NCI-H2029 treated with DMSO at 0.1 percent for 48 hours (cell line): ENCODE data around the gene CDK5RAP3.
"Not testable (repeated sequence)": the region's sequence is repeated elsewhere in the genome, so short reads cannot be mapped to it uniquely, and the experiment has no call there.

Source experiments
- DNase-seq: peaks from one replicate; lab custom pipeline; 2025; lab: John Stamatoyannopoulos, UW

The CDK5RAP3 gene, protein sequence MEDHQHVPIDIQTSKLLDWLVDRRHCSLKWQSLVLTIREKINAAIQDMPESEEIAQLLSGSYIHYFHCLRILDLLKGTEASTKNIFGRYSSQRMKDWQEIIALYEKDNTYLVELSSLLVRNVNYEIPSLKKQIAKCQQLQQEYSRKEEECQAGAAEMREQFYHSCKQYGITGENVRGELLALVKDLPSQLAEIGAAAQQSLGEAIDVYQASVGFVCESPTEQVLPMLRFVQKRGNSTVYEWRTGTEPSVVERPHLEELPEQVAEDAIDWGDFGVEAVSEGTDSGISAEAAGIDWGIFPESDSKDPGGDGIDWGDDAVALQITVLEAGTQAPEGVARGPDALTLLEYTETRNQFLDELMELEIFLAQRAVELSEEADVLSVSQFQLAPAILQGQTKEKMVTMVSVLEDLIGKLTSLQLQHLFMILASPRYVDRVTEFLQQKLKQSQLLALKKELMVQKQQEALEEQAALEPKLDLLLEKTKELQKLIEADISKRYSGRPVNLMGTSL

GRCh38 chr17:47970725-47971499 lies at the start of gene CDK5RAP3:
CDK5RAP3 (plus strand) TSS chr17:47971113; CDS start chr17:47971147, 34 bp downstream.
- DNase-seq = peak; percentile 94

- no peak for DNase-seq
These were observed 45.9 kb upstream of the CDK5RAP3 start for GRCh38 chr17:47924785-47925677.

GRCh38 chr17:47925678-47925988 lies 45.3 kb upstream of the CDK5RAP3 start:
- DNase-seq = no peak

DNA sequence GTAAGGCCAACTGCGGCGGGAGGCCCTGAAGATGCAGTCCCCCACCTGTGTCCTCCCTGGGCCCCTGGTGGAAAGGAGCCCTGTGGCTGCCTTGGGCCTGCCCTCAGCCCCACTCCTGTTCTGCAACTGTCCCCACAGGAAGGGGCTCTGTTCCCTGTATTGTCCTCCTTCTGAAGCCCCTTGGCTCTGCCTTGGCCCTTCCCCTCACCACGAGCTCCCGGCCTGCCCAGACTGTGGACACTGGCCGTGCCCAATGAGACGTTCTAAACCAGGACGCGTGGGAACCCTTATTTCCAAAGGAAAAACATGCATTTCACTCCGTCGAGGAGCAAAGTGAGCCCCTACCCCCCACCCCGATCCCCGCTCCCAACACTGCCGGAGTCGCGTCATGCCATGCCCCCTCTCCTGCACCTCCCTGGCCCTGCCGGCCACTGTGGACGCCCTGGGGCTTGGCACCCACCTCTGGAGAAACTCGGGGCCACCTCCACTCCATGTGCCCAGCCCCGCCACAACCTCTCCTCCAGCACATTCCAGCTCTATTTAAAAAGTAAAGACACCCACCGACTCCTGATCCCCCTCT lies 43.0 kb upstream of the CDK5RAP3 start:
- DNase-seq = no peak

DNA sequence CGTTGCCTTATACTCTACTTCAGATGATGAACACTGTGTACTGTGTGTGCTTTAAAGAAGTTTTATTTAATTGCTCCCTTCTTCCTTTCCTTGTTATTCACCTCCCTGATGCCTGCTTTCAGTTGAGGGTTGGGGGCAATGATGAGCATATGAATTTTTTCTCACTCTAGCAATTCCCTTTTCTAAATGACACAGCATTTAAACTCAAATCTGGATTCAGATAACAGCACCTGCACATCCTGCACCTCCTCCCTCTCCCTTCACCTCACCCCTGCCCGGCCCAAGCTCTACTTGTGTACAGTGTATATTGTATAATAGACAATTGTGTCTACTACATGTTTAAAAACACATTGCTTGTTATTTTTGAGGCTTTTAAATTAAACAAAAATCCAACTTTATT lies 42.5 kb upstream of the CDK5RAP3 start:
- no peak for DNase-seq

GRCh38 chr17:47929218-47930000 lies 41.5 kb upstream of the CDK5RAP3 start:
- DNase-seq = no peak

GRCh38 chr17:47931848-47932247 lies 39.1 kb upstream of the CDK5RAP3 start:
- DNase-seq = no peak

DNA sequence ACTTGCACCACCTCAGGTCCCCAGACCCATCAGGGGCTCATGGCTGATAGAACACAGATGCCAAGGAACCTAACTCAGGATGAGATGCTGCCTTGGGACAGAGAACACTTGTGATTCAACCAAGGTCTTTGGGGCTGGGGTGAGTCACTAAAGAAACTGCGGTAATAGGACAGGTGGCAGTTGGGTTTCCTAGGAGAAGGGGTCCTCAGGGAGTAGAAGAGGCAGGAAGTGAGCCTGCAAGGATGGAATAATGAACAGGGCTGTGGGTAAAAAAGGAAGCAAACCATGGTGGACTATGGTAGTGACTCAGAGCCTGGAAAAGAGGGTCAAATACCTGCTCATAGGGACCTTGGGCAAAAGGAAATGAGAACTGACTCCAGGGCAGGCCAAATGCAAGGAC lies 36.1 kb upstream of the CDK5RAP3 start:
- no peak for DNase-seq

DNA sequence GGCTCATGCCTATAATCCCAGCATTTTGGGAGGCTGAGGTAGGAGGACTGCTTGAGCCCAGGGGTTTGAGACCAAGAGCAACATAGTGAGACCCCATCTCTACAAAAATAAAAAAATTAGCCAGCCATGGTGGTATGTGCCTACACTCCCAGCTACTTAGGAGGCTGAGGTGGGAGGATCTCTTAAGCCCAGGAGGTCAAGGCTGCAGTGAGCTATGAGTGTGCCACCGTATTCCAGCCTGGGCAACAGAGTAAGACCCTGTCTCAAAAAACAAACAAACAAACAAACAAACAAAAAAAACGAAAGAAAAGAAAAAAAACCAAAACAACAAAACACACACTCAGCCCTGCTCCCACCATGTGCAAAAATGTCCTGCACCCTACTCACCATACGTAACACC lies 35.4 kb upstream of the CDK5RAP3 start:
- DNase-seq = not testable (repeated sequence)

- DNase-seq = no peak
These were observed 35.0 kb upstream of the CDK5RAP3 start for GRCh38 chr17:47935961-47936360.

- DNase-seq = no peak
These were observed 33.0 kb upstream of the CDK5RAP3 start for GRCh38 chr17:47937941-47938340.

GRCh38 chr17:47941246-47942095 lies 29.4 kb upstream of the CDK5RAP3 start, which contains the start of gene PNPO:
PNPO (plus strand) TSS chr17:47941571; CDS start chr17:47941676, 105 bp downstream.
- peak; percentile 92 for DNase-seq

DNA sequence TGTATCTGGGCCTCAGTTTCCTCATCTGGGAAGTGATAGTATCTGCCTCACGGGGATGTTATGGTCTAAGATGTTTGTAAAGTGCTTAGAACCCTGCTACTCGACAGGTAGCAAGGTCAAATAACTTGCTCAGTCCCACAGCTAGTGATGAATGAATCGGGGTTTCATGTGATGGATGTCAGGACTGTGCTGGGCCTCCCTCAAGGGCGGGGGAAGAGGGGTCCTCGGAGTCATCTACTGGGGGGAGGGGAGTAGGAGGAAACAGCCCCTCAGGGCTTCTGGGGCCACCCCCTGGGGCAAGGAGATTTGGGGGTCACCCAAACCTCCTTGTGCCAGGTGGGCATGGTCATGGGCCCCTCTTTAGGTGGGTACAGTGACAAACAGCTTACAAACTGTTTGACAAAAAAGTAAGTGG lies 28.8 kb upstream of the CDK5RAP3 start:
- DNase-seq = no peak

- DNase-seq = no peak
These were observed 28.3 kb upstream of the CDK5RAP3 start for GRCh38 chr17:47942568-47942967.

- DNase-seq = no peak
These were observed 25.8 kb upstream of the CDK5RAP3 start for GRCh38 chr17:47945080-47945479.

GRCh38 chr17:47945529-47946508 lies 25.1 kb upstream of the CDK5RAP3 start:
- DNase-seq = no peak

DNA sequence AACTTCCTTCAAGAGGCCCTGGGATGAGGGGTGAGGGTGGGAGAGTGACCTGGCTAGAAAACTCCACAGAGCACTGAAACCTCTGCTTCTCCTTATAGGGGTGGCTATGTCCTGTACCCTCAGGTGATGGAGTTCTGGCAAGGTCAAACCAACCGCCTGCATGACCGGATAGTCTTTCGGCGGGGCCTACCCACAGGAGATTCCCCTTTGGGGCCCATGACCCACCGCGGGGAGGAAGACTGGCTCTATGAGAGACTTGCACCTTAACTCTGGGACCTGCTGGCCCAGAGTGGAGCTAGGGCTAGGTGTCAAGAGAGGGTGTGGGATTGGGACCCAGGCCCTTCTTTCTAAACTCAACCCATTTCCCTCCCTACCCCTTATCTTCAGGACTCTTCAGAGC lies 24.4 kb upstream of the CDK5RAP3 start:
- no peak for DNase-seq

GRCh38 chr17:47946929-47947397 lies 23.9 kb upstream of the CDK5RAP3 start:
- peak; percentile 79 for DNase-seq
